Measurements from ENCODE around the gene SNTG2.

The SNTG2 gene

DNA sequence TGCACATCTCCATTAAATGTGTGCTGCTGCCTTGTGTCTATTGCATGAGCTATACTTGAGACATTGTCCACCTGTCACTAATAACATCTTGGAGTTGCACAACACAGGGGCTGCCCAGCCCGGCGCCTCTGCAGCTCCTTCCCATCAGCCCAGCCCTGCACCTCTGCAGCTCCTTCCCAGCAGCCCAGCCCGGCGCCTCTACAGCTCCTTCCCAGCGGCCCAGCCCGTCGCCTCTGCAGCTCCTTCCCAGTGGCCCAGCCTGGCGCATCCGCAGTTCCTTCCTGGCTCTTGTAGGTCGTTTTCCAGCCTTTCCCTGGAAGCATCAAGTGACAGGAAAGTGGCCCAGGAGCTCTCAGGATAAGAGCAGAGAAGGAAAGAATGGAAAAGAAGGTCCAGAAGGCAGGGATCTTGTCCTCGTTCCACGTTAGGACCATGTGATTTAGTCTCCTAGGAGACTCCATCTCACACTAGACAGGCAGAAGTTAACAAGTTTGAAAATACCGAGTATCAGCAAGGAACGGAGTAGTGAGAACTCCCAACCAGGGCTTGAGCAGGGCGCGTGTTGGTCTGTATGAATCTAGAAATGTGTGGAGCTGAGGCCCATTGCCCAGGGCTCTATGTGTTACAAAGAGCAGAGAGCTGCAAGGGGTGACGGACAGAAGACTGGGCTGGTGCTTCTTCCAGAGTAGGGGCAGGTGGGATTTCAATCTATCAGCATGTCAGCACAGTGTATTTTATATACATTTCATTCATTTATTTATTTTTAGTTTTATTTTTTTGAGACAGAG lies 346.9 kb downstream of the SNTG2 start:
- no peak for DNase-seq

DNA sequence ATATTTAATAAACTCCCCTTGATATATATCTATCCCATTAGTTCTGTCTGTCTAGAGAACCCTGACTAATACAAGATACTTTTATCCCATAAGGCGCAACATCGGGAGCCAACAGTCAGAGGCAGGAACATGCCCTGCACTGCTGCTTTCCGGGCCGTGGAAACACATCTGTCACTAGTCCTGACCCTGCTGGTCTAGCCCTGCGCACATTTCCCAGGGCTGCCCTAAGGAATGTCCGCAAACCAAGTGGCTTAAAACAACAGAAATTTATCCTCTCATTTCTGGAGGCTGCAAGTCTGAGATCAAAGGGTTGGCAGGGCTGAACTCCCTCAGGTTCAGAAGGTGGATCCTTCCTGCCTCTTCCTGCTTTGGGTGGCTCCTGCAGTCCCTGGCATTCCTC lies 348.4 kb downstream of the SNTG2 start:
- no peak for DNase-seq

DNA sequence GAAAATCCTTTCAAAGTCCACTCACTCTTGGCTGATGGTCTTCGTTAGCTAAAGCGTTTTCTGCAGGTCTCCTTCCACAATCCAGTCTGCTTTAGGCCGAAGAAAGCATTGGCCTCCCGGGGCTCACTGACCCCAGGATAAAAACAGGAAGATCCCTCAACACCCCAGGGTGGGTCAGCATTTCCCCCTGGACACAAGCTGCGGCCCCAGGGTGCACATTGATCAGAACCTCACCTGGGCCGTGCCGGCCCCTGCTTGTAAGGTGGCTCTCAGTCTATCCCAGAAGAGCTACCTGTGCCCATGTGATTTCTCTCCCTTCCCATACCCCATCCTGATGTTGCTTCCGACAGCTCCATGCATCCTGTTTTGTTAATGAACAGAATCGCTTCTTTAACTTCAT lies 349.6 kb downstream of the SNTG2 start:
- DNase-seq, result no peak

DNA sequence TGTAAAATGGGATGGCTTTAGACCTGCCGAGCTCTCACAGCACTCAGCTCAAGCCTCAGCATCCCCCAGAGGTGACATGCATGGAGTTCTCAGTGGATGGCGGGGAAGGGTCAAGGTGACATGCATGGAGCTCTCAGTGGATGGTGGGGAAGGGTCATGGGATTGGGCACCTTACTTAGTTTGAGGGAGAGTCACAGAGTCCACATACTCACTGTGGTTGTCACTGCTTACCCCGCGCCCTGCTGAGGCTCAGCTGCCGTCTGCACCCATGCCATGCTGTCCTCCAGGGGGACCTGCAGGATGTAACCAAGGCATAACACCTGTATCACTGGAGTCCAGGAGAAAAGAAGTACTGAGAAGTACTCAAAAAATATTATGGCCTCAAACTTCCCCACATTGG lies 350.4 kb downstream of the SNTG2 start:
- DNase-seq, result no peak

DNA sequence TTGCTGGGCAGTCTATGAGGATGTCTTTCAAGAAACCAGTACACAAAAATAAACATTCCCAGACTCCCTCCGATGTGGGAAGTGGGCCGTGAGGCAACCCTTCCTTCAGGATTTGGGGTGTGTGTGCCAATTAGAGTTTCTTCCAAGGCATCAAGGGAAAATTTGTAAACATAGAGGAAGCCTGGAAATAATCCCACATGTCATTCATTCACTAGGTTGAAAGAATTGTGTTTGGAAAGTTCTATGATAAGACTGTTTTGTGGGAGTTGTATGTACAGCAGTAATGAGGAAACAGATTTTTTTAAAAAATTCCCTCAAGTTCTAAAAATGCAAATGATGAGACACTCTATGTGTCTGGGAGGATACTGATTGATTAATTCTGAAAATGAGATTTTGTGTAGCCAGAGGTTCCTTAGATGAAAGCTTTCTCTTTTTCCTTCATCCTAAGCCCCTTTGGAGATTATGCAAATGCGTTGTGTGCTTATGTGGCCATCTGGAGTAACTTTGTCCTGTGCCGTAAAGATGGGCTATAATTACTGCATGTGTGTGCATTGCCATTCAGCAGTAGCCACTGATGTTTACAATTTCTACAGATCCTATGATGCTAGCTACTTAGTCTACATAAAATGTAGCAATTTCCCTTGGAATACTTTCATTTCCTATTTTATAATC lies 354.8 kb downstream of the SNTG2 start:
- DNase-seq, result no peak

DNA sequence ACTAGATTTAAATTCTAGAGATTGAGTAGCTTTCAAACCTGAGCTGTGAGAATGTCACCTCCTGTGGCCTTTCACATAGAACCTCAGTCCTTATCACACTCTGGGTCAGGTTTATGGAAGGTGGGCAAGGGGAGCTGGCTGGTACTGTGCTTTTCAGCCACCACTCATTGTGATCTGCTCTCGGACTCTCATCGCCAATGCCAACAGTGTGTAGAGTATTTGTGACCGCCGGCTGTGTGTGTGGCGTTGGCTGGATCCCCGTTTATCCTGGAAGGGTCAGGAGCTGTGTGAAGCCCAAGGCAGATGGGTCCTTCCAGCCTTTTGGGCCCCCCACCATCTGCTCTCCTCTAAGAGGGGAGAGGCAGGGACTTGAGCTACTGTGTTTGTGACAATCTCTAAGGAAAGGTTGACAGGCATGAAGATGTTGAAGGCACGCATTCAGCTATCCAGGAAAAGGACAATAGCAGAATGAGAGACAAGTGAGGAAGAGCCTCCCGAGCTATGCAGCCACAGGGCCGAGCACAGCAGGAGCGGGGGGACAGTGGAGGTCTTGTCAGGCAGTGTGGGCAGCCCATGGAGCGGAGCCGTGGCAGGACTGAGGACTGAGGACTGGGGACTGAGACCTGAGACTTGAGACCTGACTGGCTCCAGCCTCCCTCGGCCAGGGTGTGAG lies 355.5 kb downstream of the SNTG2 start:
- no peak for DNase-seq

DNA sequence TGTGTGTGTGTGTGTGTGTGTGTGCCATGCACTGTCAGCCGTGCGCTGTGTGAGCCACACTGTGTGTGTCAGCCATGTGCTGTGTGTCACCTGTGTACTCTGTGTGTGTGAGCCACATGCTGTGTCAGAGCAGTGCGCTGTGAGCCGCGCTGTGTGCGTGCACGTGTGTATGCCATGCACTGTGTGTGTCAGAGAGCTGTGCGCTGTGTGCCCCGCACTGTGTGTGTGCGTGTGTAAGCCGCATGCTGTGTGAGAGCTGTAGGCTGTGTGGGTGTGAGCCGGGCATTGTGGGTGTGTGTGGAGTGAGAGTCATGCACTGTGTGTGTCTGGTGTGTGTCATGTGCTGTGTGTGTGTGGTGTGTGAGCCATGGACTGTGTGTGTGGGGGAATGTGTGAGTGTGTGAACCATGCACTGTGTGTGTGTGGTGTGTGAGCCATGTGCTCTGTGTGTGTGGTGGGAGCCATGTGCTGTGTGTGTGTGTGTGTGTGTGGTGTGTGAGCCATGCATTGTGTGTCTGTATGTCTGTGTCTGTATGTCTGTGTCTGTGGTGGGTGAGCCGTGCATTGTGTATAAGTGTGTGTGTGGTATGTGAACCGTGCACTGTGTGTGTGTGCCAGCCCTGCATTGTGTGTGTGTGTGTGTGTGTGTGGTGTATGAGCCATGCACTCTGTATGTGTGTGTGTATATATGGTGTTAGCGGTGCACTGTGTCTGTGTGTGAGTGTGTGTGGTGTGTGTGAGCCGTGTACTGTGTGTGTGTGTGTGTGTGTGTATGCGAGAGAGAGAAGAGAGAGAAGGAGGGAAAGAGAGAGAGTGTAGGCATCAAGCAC lies 356.3 kb downstream of the SNTG2 start:
- no peak for DNase-seq

DNA sequence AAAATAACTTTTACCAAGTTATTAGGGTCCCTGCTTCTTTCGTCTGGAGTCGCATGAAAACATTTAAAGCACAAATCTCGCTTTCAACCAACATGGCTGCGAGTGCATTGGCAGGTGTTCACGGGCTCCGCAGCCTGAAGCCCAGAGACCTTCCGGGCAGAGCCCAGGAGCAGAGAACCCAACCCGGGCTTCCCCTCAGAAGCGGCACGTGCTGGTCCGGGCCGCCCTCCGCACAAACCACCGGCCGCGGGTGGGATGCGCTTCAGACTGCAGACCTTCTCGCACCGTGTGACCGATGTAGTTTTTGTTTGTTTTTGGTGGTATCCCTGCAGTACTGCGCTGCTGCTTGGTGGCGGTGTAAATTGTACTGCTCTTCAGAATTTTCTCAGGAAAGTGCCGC lies 357.0 kb downstream of the SNTG2 start:
- DNase-seq, result no peak

DNA sequence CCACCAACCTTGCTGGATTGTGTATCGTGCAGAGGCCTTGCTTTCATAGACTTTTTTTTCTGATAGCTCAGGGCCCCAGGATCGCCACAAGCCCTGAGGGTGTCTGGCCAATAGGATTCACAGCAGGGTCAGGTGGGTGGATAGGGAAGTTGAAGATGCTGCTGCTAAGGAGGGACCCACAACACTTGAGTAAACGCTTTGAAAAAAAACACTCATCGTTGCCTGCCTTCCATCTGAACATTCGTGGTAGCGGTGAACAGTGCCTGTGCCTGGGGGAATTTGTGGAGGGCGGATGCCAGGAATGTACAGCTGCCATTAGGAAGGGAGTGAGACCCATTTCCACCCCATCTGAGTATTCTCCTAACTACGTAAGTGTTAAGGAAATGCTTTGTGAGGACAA lies 358.0 kb downstream of the SNTG2 start:
- DNase-seq, result no peak

DNA sequence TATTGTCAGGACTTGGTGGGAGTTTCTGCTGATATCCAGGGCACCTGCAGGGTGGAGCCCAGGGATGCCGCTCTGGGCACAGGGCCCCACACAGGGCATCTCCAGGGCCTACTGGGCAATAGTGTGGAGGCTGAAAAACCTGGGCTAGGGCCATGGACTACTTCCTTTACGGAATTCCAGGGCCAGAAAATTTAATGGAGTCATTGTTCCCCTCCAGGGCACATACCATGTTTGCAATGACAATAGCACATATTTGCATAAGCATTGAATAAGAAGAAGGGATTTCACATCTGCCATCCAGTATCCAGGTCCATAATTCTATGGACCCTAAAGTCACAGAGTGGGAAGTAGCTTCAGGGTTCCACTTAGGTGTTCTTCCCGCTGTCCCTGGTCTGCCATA lies 358.9 kb downstream of the SNTG2 start:
- DNase-seq, result no peak

DNA sequence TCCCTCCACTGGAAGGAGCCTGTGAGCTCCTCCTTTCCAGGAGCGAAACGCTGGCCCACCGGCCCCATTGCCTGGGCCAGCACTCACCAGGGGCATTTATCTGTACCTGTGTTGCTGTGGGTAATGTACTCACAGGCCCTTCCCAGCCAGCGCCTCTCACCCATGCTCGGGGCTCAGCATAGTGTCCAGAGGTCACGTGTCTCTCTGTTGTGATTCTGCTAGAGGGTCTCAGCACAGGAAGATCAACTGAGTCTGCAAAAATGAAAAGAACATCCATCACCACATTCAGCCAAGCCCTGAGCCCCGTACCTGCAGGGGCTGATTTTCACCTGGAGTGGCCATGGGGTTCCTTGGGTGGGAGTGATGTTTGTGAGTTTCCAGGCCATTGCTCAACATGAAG lies 359.6 kb downstream of the SNTG2 start:
- DNase-seq, result no peak

DNA sequence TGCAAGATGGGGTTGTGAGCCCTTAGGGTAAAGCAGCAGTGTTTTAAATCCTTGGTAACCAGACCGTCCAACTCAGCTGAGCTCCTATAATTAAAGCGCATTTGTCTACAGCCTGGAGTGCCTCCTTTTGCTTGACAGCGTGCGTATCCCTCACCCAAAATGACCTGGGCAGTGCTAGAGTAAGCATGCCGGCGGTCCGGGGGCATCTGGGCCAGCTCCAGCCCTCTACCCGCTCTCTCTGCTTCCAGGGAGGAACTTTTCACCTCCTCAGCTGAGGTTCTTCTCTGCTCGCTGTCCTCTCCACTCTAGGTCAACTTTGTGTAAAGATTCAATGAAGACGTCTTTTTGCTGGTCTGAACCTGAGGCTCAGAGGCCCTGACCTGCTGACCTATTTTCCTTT lies 360.2 kb downstream of the SNTG2 start:
- DNase-seq, result no peak

DNA sequence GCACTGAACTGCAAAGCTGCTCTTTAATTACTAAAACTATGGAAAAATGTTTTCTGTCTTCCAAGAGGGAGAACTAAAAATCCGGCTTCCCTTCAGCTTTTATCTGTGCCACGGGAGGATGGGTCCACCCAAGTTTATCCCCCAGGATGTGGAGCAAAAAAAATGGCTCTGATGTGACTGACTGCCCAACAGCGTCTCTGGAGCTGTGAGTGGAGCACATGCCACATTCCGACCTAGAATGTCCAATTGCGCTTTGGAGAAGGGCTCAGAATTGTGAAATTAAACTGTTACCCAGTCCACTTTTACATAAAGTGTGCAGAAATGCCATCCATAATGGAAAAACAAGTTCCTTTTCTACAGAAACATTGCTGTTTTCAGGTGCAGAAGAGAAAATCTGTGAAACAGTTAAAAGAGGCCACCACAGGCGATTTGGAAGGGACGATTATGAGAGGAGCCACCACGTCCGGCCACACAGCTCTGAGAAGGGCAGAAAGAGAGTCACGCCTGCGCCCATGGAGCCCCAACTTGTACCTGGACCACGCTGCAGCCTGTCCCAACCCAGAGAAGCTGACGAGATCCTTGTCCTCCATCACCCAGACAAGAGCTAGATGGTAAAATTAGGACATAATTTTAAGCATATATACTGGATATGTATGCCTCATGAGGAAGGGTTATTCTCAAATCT lies 362.7 kb downstream of the SNTG2 start:
- no peak for DNase-seq

DNA sequence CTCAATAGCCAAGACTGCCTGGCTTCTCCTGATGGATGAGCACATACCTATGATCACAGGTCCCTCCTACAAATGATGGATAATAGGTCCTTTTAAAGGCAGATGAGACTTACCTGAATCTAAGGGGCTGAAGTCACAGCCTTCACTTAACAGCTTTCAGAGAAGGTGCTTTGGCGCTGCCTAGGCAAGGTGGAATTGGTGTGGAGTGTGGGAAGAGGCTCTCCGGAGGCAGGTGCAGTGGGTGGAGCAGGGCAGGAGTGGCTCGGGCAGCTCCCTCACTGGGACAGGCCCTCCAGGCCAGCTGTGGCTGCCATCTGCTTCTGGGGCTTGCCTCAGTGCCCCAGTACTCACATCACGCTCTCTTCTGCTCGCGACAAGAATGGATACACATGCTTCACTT lies 363.6 kb downstream of the SNTG2 start:
- no peak for DNase-seq

DNA sequence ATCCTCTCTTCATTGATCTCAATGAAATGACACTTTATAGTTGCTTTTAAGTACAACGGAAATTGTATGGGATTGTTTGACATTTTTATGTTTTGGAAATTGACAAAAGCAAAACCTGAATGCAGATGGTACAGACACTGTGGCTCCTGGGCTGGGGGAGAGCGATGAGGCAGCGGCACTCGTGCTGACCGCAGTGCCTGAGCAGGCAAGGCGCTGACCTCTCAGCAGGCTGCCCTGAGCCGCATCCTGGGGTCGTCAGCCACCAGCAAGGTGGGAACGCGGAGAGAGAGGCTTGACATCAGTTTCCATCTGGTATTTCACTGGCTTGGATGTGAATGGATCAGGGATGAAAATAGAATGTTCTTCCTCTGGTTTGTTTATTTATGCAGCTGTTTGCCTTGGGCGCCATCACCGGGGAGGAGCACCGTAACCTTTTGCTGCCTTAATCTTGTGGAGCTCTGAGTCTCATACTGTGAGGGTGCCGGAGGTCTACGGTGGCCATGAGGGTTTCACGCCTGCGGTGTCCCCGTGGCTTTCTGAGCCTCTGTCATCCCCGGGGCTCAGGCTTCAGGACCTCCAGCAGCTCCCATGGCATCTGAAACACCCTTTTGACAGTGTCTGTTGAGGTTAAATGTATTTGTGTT lies 367.8 kb downstream of the SNTG2 start:
- no peak for DNase-seq

DNA sequence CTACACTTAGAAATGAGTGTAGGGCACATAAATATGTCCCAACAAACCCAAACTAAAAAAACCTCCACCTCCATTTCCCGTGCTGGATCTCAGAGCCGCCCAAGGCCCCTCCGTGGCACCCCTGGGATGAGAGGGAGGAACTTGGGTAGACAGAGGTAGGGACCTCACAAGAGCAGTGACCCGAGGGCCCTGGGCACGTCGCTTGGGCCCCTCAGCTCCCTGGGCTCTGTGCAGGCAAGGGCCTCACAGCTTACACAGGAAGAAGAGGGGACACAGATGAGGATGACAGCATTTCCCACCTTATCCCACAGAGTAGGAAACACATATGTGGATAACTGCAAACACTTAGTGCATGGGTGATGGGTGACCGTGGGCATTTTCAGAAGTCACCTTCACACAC lies 368.7 kb downstream of the SNTG2 start:
- DNase-seq, result no peak

DNA sequence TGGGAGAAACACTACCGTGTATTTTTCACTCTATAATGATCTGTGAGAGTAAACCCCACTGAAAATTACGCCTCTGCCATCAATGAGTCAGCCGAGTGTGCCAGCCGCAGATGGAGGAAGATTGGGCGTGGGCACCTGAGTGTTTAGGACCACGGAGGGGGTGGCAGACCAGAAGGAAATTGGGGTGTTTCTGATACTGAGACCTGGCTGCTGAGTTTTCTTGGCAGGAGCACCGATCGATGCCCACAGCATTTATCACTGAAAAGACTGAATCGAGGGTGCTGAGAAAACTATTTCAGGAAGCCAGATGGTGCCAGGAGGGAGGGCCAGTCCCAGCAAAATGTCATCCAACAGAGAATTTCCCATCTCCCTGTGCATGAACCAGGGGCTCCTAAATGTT lies 370.7 kb downstream of the SNTG2 start:
- no peak for DNase-seq

DNA sequence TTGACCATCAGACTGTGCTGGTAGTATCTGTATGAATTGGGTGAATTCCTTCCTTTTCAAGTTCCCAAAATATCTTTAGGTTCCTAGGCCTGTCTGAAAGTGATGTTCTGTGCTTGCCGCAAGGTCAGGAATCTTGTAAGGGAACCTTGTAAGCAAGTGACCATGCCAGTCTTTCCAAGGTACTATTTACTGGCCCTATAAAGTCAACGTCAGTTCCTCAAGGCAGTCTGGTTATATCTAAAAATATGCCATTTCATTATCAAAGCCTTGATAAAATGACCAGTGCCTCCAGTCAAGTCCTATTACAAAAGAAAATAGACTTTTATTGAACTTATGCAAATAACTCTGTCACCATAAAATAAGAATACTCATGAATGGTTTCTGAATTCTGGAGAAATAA lies 374.2 kb downstream of the SNTG2 start:
- no peak for DNase-seq

DNA sequence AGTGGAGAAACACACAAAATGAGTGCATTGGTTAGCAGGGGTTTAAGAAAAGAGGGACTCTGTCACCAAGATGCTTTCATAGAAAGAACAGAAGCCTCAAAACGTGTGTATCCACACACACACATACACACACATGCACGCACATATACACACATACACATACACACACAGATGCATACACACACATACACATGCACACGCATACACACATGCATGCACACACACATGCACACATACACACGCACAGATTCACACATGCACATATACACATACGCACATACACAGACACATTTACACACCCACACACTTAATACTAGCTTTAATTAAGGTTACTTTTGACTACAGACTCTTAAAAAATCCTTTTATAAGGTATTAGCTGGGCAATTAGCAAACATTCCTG lies 378.0 kb downstream of the SNTG2 start:
- DNase-seq, result no peak

DNA sequence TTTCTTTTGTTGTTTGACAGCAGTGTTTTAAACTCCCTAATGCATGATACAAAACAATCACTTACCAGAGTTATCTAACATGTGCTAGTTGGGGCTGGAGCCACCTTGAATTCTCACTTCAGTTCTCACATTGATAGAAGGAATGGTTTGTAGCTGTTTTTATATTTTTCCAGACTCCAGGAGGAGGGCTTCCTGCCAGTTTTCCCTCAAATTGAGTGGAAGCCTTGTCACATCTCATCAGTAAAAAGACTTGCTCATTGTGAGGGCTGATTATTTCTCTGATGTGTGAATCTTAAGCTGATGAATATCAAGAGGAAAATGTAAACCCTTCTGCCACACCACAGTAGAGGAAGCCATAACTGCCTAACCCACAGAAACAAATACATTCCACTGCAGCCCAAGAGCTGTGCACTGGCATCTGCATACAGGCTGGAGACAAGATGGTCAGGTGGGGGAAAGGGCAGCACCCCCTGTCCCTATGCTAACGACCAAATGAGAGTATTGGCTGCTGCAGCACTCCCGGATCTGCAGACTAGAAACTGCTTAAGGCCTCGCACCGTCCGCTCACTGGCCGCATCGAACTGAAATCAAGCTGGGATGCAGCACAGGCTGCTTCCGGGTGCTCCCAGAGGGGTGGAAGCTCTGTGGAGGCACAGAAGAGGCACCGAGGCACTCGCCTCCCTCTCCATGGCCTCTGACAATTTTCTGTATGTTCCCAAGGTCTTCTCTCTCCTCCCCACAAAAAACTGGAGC lies 388.9 kb downstream of the SNTG2 start:
- no peak for DNase-seq

DNA sequence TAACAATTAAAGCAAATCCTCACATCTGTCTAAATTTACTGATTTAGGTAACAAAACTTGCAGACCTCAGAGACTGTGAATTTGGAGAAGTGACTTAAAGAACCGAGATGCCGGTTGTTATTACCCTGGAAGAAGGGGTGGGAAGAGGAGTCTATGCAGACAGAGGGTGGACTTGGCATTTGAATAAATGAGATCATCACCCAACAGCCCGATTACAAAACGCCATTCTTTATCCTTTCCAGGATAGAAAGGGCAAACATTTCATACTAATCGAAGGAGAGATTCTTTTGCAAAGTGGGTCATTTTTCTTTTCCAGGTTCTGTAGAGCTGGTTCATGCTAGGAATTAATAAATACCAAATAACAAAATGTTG lies 389.5 kb downstream of the SNTG2 start:
- no peak for DNase-seq
